ENCODE data around the gene DPF3.

Gene DPF3

DNA sequence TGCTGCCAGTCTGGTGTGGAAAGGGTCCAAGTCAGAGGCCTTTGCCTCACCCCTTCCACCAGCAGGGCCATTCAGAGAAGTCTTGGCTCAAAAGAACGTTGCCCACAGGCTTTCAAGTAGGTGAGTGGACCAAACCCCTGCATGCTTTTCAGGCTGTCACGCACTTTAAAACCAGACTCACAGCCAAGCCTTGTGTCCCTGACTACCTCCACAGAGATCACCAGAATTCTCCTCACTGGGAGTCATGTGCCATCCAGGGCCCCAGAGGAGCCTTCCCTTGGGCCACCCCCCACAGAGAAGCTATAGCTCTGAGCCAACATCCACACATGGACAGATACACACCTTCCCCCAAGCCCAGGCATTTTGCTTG, 283.1 kb downstream of the DPF3 start:
- DNase-seq: no peak

DNA sequence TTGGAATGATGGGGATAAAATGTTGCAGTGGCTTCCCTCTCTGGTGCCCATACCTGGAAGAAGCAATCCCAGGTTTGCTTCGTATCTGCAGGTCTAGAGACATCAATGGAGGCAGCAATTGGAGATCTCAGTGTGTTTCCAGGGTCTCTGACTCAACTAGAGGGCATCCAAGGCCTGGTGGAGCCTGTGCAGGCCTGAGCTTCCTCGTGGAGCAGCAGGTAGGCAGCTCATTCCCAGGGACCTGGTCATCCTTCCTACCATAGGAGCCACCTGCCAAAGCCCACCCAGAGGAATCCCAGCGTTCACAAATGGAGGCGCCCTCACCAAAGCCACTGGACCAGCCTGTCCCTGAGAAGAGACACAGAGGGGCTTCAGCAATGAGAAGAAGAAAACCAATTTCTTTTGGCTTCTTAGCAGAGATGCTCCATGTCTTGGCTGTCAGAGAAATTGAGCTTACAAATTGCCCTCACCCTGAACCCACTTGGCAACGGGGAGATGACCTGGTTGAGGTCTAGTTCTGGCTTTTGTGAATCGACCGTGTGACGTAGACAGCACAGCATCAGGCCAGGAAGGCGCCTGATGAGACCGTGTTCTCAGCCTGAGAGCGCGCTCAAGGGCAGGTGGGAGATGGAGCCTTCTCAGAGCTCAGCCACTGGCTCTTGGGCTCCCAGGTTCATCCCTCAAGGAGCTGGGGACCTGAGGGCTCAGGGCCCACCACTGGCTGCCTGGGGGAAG, 283.6 kb downstream of the DPF3 start:
- DNase-seq: no peak

DNA sequence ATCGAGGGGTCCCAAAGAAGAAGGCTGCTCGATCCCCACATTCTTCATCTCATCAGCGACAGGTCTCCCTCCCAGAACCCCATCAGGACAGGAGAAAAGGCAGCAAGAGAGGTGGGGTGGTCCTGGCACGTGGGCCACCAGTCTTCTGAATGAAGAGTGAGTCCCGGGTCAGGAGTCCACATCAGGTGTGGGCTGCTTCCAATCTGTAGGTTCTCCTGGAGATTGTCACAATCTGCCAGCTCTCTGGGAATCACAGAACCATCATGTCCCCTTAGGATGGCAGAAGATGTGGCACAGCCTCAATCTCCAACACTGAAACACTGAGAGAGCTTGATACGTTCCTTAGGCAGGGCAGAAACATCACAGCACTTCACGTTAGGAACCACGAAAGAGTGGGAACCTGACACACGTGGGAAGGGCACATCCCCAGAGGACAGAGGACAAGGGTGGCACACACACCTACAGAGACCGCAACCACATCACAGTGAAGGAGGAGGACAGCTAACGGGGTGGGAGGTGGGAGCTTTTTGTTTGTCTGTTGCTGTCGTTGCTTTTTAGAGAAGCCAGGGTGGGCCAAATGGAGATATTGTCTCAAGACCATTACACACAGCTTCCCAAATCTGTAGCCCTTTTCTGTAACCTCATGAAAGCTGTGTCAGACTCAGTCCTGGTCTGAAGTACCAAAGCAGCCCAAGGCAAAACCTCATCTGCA, 284.5 kb downstream of the DPF3 start:
- no peak for DNase-seq

DNA sequence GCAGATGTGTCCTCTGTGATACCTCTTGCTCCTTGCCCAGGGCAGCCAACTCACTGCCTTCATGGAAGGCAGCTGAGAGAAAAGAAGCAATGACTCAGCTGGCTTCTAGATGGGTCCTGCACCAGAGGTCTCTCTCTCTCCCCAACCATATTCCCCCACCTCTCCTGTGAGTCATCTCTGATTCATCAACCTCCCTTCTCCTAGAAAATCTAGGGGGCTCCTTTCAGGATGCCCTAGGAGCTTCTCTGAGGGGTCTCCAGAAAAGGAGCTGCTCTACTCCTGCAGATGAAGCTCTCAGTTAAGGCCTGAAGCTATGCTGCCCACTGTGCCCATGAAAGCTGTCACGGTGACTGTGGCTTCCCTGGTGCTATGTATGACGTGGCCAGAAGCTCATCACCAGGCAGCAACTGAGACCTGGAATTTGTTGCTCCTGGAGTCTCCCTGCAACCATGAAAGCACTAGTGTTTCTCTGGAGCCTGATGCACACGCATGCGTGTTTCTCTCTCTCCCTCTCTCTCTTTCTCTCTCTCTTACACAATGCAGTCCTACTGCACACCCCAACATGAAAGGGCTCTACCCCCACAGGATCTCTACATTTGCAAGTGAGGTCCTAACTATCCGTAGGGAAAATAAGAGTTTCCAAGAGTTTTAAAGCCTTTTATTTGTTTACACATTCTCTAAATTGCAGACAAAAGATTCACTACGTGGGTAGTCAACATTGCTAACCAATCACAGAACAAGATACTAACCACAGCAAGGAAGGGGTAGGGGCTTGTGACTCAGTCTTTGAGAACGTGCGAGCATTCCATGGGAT, 285.3 kb downstream of the DPF3 start:
- no peak for DNase-seq

- no peak for DNase-seq
These were observed 286.3 kb downstream of the DPF3 start for GRCh38 chr14:72607386-72608130.

DNA sequence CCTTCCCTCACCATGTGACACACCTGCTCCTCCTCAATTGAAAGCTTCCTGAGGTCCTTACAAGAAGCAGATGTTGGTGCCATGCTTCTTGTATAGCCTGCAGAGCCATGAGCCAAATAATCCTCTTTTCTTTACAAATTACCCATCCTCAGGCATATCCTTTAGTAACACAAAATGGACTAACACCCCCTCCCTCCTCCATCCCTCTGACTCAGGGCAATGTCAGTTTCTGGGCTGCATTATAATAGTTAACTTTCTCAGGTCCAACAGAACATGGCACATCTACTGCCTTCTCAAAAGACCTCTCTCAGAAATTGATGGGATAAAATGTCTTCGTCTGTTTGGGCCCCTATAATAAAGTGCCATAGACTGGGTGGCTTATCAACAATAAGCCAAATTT, 287.0 kb downstream of the DPF3 start:
- no peak for DNase-seq

DNA sequence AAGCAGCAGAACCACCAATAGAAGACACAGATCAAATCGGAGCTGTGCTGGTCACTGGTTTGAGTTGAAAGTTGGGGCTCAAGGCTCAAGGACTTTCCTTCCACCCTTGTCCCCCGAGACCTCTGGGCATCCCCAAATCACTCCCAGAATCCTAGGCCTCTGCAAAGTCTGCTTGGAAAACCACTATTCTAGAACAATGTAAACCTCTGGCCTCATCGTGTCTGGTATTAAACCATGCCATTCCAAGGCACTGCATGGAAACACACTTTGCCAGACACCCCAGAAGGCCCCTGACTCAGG, 288.0 kb downstream of the DPF3 start:
- DNase-seq: no peak

DNA sequence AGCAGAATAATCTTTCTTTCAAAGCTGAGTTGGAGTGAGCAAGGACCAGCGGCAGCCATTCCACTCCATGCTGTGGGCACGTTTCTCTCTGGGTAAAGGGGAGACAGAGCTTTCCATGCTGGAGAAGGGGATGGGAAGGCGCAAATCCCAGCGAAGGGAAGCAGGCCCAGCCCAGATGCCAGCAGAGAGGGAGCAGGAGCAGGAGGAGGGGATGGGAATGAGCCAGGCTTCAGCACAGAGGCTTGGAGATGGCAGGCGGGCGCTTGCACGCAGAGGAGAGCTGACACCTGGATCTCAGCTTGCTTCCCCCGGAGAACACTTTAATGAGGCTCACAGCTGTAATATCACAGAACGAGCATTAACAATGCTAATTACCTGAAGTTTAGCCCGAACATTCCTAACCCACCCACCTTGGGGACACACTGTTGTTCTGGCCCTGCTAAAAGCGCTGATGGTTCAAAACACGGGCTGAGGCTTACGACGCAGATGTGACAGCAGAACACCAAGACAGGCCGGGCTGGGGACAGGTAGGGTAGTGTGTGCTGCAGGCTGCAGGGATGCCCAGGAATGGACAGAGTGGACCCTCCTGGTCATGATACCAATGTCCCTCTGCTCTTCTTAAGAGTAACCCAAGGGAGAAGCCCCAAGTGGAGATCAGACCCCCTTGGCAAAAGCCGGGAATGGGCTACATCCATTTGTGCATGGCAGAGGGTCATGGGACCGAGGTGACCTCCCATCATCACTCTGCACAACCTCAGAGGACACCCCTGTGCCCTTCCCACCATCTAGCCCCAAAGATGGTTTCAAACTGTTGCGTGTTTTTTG, 288.6 kb downstream of the DPF3 start:
- no peak for DNase-seq

DNA sequence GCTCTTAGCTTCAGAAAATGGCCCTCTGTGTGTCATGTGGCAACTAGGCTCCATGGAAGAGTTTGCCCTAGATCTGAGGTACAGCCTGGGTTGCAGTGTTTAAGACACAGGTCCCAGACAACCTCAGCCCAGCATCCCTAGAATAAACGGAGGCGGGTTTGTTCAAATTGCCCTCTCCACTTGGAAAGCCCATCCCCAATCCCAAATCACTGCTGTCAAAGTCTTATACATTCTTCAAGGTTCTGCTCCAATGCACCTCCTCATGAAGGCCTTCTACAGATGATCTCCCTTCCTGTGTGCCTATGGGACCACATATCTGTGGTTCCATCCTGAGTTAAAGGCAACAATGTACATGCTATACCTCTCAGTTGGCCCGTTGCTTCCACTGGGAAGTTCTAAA, 289.8 kb downstream of the DPF3 start:
- DNase-seq: no peak

- DNase-seq: no peak
These were observed 290.3 kb downstream of the DPF3 start for GRCh38 chr14:72603639-72604038.

GRCh38 chr14:72600551-72601330, 293.2 kb downstream of the DPF3 start:
- DNase-seq: no peak

GRCh38 chr14:72599579-72600470, 294.1 kb downstream of the DPF3 start:
- no peak for DNase-seq

GRCh38 chr14:72598306-72598705, 295.6 kb downstream of the DPF3 start:
- no peak for DNase-seq

- DNase-seq: no peak
These were observed 296.4 kb downstream of the DPF3 start for GRCh38 chr14:72597252-72598233.

GRCh38 chr14:72595152-72595862, 298.6 kb downstream of the DPF3 start:
- no peak for DNase-seq

DNA sequence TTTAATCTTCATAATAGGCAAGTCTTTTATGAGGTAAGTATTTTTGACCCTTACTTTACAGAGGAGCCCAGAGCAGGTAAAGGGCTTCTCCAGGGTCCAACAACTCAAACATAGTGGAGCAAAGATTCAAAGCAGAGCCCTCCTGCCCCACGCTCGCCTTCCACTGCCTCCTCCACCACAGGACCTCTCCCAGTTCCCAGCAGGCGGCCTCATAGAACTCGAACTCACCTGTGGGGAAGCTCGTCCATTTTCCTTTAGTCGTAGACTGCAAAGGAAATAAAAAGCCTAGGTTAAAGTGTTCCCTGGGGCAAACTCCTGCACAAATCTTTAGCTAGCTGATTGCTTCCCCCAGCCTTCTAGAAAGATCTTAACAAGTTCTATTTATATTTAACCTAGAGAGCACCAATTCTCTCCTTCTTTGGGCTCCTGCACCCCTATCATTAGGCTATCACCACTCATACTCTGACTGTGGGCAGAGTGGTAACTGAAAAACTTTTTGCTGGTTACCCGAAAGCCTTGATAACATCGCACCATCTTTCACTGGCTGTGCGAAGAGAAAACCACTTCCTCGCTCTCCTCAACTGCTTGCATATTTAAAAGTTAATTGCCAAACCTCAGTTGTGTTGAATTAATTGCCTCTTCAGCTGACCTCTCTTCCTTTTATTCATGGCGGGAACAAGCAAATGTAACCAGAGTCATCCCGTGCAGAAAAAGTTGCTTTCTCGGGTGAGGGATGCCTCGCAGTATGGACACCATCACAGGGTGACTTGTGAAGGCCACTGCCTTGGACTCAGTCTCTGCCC, 299.6 kb downstream of the DPF3 start:
- DNase-seq: no peak

DNA sequence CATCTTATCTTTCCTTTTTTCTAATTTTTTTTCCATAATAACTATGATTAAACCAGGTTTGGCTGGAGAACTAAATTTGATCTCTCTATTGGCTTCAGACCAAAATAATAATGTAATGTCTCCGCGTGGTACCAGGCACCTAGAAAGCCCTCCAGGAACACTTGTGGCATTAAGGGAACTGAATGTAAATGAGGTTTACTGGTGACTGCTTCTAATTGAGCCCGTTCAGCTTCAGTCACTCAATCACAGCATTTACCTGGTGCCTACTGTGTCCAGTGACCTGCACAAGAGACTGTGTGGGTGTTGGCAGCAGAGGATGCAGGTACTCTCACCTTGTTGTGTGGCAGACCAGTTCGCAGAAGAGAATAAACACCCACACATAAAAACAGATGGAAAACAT, 302.5 kb downstream of the DPF3 start:
- no peak for DNase-seq

GRCh38 chr14:72590577-72590976, 303.3 kb downstream of the DPF3 start:
- no peak for DNase-seq

All from inflammatory macrophage treated with lipopolysaccharide for 1 hour (primary cell).